Ectodermal cell (in vitro differentiated cells): ENCODE data around the gene PCID2. TPM values are rescaled to one million over a fixed set of nuclear protein-coding genes. Genes with fewer than 3 reads are reported as not detected.
"Not testable (repeated sequence)": the region's sequence is repeated elsewhere in the genome, so short reads cannot be mapped to it uniquely, and the experiment has no call there.

Experiments used
- H3K27ac ChIP-seq: 2 replicates; pipeline ENCODE4 v1.7.0; 2013; ENCODE audit warnings: mild to moderate bottlenecking, low read depth, low read length; ENCODE audit not compliant: insufficient read depth, poor library complexity, severe bottlenecking
- H3K27me3 ChIP-seq: 2 replicates; pipeline ENCODE4 v1.7.0; 2013; ENCODE audit warnings: mild to moderate bottlenecking, low read length; ENCODE audit not compliant: insufficient read depth, control insufficient read depth, poor library complexity, severe bottlenecking
- H3K36me3 ChIP-seq: one replicate; pipeline ENCODE4 v1.7.0; 2013; ENCODE audit warnings: low read length; ENCODE audit not compliant: control insufficient read depth, insufficient read depth
- H3K4me1 ChIP-seq: one replicate; pipeline ENCODE4 v1.7.0; 2013; ENCODE audit warnings: low read length; ENCODE audit not compliant: control insufficient read depth, insufficient read depth
- H3K4me3 ChIP-seq: 2 replicates; pipeline ENCODE4 v1.7.0; 2013; ENCODE audit warnings: low read depth, low read length, control low read depth; ENCODE audit not compliant: insufficient read depth
- H3K9me3 ChIP-seq: 2 replicates; pipeline ENCODE4 v1.7.0; 2013; ENCODE audit warnings: mild to moderate bottlenecking, low read length, moderate library complexity; ENCODE audit not compliant: control insufficient read depth
- WGBS, 2 experiments: methylation state at CpG; one replicate each; pipeline ENCODE4 v1.1.7; 2013; ENCODE audit warnings: missing lambda C conversion rate in 2 of 2; 5-methylcytosine and 5-hydroxymethylcytosine counted together
- polyA plus RNA-seq, 4 experiments: library from polyadenylated mRNA; stranded (reverse); fragments of 50-300 nt; gene quantifications; one replicate each; pipeline ENCODE4 v1.2.3, GENCODE V29; 2013

The PCID2 gene
- 66.4 TPM for polyA plus RNA-seq (2013, experiment 1 of 4)
- 66.7 TPM for polyA plus RNA-seq (2013, experiment 2 of 4)
- polyA plus RNA-seq (2013, experiment 3 of 4): 57.5 TPM
- 58.1 TPM for polyA plus RNA-seq (2013, experiment 4 of 4)

- H3K27ac ChIP-seq: peak within 1 kb of the TSS; percentile 97
- WGBS, 2 experiments: 0% methylated on average over 103 of the region's 103 CpGs
- H3K4me3 ChIP-seq: peak within 1 kb of the TSS; percentile 99
- H3K27me3 ChIP-seq: no peaks in the 10 kb centered on the region
- H3K36me3 ChIP-seq: no peaks in the 10 kb centered on the region
- H3K9me3 ChIP-seq: no peaks in the 10 kb centered on the region
- peaks cover 3% of the 10 kb centered on the region for H3K4me1 ChIP-seq
Measured at GRCh38 chr13:113208421-113209335, at the start of gene PCID2. Gene PCID2, minus strand, starts transcription at chr13:113208669. Its CDS starts 35 bp downstream, at chr13:113208634.

- H3K4me1 ChIP-seq, H3K27ac ChIP-seq, H3K9me3 ChIP-seq, H3K4me3 ChIP-seq, H3K27me3 ChIP-seq: not testable (repeated sequence)
- H3K36me3 ChIP-seq: peaks cover 69% of the 10 kb centered on the region
- WGBS, 2 experiments: 93 to 94% methylated on average over 6 of the region's 6 CpGs
Measured at GRCh38 chr13:113257908-113258307, 49.4 kb upstream of the PCID2 start.

- no peak overlapping the region for H3K27ac ChIP-seq
- peaks cover 63% of the 10 kb centered on the region for H3K36me3 ChIP-seq
- 93 to 94% methylated on average over 11 of the region's 11 CpGs for WGBS, 2 experiments
- H3K4me3 ChIP-seq: no peak overlapping the region
- H3K27me3 ChIP-seq: no peaks in the 10 kb centered on the region
- no peaks in the 10 kb centered on the region for H3K4me1 ChIP-seq
- no peaks in the 10 kb centered on the region for H3K9me3 ChIP-seq
Measured at GRCh38 chr13:113252516-113253095, 44.1 kb upstream of the PCID2 start.

GRCh38 chr13:113245849-113246796 is 37.7 kb upstream of the PCID2 start:
- no peaks in the 10 kb centered on the region for H3K27me3 ChIP-seq
- H3K4me1 ChIP-seq: no peaks in the 10 kb centered on the region
- WGBS, 2 experiments: 85 to 87% methylated on average over 9 of the region's 10 CpGs
- H3K27ac ChIP-seq: no peak overlapping the region
- H3K9me3 ChIP-seq: no peaks in the 10 kb centered on the region
- H3K36me3 ChIP-seq: peaks cover 53% of the 10 kb centered on the region
- no peak overlapping the region for H3K4me3 ChIP-seq

- no peak overlapping the region for H3K4me3 ChIP-seq
- no peaks in the 10 kb centered on the region for H3K9me3 ChIP-seq
- no peaks in the 10 kb centered on the region for H3K27me3 ChIP-seq
- H3K27ac ChIP-seq: no peak overlapping the region
- no peaks in the 10 kb centered on the region for H3K4me1 ChIP-seq
- H3K36me3 ChIP-seq: peaks cover 56% of the 10 kb centered on the region
- WGBS, 2 experiments: 87 to 92% methylated on average over 4 to 6 of the region's 6 CpGs
Measured at GRCh38 chr13:113243847-113244246, 35.4 kb upstream of the PCID2 start.

- 96 to 97% methylated on average over 8 of the region's 8 CpGs for WGBS, 2 experiments
- H3K27me3 ChIP-seq, H3K4me3 ChIP-seq, H3K9me3 ChIP-seq, H3K4me1 ChIP-seq, H3K27ac ChIP-seq: not testable (repeated sequence)
- peaks cover 40% of the 10 kb centered on the region for H3K36me3 ChIP-seq
Measured at GRCh38 chr13:113241623-113242022, 33.2 kb upstream of the PCID2 start.

GRCh38 chr13:113239986-113240385 is 31.5 kb upstream of the PCID2 start:
- H3K9me3 ChIP-seq: no peaks in the 10 kb centered on the region
- no peak overlapping the region for H3K4me3 ChIP-seq
- peaks cover 32% of the 10 kb centered on the region for H3K36me3 ChIP-seq
- no peak overlapping the region for H3K27ac ChIP-seq
- no peaks in the 10 kb centered on the region for H3K4me1 ChIP-seq
- H3K27me3 ChIP-seq: no peaks in the 10 kb centered on the region
- 96% methylated on average over 6 of the region's 6 CpGs for WGBS, 2 experiments

- no peaks in the 10 kb centered on the region for H3K27me3 ChIP-seq
- H3K4me3 ChIP-seq: no peak overlapping the region
- 96 to 97% methylated on average over 15 of the region's 15 CpGs for WGBS, 2 experiments
- no peaks in the 10 kb centered on the region for H3K9me3 ChIP-seq
- peaks cover 31% of the 10 kb centered on the region for H3K36me3 ChIP-seq
- no peak overlapping the region for H3K27ac ChIP-seq
- no peaks in the 10 kb centered on the region for H3K4me1 ChIP-seq
Measured at GRCh38 chr13:113239357-113239756, 30.9 kb upstream of the PCID2 start.

- 91 to 94% methylated on average over 3 of the region's 4 CpGs for WGBS, 2 experiments
- Histone ChIP-seq H3K9me3 (no peaks in the 10 kb centered on the region), H3K27me3 (no peaks in the 10 kb centered on the region), H3K36me3 (peaks cover 23% of the 10 kb centered on the region), H3K4me3 (no peak overlapping the region), H3K4me1 (no peaks in the 10 kb centered on the region), H3K27ac (no peak overlapping the region)
Measured at GRCh38 chr13:113238536-113238935, 30.1 kb upstream of the PCID2 start.
